WTC11 (cell line): ENCODE results near the gene MITF.

Experiments
- CREB1 ChIP-seq: sonication (generic); formaldehyde crosslinking; IDR thresholded peaks from 2 replicates; pipeline ENCODE4 v1.8.0; 2023; ENCODE audit warnings: mild to moderate bottlenecking, missing genetic modification reagents
- CREM ChIP-seq: sonication (generic); formaldehyde crosslinking; IDR thresholded peaks from 2 replicates; pipeline ENCODE4 v1.8.1; 2022; ENCODE audit warnings: mild to moderate bottlenecking, missing genetic modification reagents, moderate library complexity
- CTCF ChIP-seq: fragments of 200-600 bp; IDR thresholded peaks from 2 replicates; pipeline ENCODE4 v1.8.0; 2022; ENCODE audit warnings: antibody characterized with exemption
- ESRRA ChIP-seq: sonication (generic); formaldehyde crosslinking; IDR thresholded peaks from 2 replicates; pipeline ENCODE4 v1.8.1; 2022; ENCODE audit warnings: mild to moderate bottlenecking, missing genetic modification reagents, borderline replicate concordance
- GRHL2 ChIP-seq: fragments of 250-450 bp; sonication (Bioruptor Pico); IDR thresholded peaks from 2 replicates; pipeline ENCODE4 v1.8.0; 2022; ENCODE audit warnings: mild to moderate bottlenecking, moderate library complexity; ENCODE audit not compliant: insufficient replicate concordance, severe bottlenecking
- MAX ChIP-seq: sonication (generic); formaldehyde crosslinking; IDR thresholded peaks from 2 replicates; pipeline ENCODE4 v1.8.0; 2022; ENCODE audit warnings: mild to moderate bottlenecking, missing genetic modification reagents
- TEAD1 ChIP-seq: sonication (generic); formaldehyde crosslinking; IDR thresholded peaks from 2 replicates; pipeline ENCODE4 v1.8.0; 2022; ENCODE audit warnings: mild to moderate bottlenecking, missing genetic modification reagents
- ZNF416 ChIP-seq: fragments of 250-450 bp; sonication (Bioruptor Pico); IDR thresholded peaks from 2 replicates; pipeline ENCODE4 v1.9.0; 2021; ENCODE audit warnings: mild to moderate bottlenecking, inconsistent platforms
- TF ChIP-seq, protein P1 (sequence below): sonication (generic); formaldehyde crosslinking; IDR thresholded peaks from 2 replicates; pipeline ENCODE4 v1.8.1; 2023; ENCODE audit warnings: mild to moderate bottlenecking, missing genetic modification reagents, borderline replicate concordance
- TF ChIP-seq, protein P2 (sequence below): sonication (generic); formaldehyde crosslinking; IDR thresholded peaks from 2 replicates; pipeline ENCODE4 v1.8.0; 2022; ENCODE audit warnings: mild to moderate bottlenecking, missing genetic modification reagents

DNA sequence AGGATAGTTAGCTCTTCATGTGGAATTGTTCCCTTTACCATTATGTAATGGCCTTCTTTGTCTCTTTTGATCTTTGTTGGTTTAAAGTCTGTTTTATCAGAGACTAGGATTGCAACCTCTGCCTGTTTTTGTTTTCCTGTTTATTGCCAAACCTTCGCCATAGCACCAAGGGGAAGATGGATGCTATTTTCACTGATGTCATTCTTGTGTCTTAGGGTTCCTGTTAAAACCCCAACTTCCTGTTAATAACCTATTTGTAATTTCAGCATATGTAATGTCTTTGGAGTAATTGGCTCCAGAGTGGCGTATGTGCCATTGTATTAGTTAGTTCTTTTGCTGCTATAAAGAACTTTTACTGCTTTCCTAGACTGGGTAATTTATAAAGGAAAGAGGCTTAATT is 271.1 kb downstream of the MITF start:
- TF ChIP-seq, protein P1, sequence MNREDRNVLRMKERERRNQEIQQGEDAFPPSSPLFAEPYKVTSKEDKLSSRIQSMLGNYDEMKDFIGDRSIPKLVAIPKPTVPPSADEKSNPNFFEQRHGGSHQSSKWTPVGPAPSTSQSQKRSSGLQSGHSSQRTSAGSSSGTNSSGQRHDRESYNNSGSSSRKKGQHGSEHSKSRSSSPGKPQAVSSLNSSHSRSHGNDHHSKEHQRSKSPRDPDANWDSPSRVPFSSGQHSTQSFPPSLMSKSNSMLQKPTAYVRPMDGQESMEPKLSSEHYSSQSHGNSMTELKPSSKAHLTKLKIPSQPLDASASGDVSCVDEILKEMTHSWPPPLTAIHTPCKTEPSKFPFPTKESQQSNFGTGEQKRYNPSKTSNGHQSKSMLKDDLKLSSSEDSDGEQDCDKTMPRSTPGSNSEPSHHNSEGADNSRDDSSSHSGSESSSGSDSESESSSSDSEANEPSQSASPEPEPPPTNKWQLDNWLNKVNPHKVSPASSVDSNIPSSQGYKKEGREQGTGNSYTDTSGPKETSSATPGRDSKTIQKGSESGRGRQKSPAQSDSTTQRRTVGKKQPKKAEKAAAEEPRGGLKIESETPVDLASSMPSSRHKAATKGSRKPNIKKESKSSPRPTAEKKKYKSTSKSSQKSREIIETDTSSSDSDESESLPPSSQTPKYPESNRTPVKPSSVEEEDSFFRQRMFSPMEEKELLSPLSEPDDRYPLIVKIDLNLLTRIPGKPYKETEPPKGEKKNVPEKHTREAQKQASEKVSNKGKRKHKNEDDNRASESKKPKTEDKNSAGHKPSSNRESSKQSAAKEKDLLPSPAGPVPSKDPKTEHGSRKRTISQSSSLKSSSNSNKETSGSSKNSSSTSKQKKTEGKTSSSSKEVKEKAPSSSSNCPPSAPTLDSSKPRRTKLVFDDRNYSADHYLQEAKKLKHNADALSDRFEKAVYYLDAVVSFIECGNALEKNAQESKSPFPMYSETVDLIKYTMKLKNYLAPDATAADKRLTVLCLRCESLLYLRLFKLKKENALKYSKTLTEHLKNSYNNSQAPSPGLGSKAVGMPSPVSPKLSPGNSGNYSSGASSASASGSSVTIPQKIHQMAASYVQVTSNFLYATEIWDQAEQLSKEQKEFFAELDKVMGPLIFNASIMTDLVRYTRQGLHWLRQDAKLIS (CRISPR knock-in tag), result no peak
- no peak for TF ChIP-seq CTCF
- no peak for TF ChIP-seq TEAD1 (CRISPR knock-in tag)
- TF ChIP-seq, protein P2, sequence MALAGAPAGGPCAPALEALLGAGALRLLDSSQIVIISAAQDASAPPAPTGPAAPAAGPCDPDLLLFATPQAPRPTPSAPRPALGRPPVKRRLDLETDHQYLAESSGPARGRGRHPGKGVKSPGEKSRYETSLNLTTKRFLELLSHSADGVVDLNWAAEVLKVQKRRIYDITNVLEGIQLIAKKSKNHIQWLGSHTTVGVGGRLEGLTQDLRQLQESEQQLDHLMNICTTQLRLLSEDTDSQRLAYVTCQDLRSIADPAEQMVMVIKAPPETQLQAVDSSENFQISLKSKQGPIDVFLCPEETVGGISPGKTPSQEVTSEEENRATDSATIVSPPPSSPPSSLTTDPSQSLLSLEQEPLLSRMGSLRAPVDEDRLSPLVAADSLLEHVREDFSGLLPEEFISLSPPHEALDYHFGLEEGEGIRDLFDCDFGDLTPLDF (CRISPR knock-in tag), result no peak
- no peak for TF ChIP-seq ZNF416 (CRISPR knock-in tag)
- no peak for TF ChIP-seq MAX
- TF ChIP-seq CREB1, result no peak
- TF ChIP-seq GRHL2 (CRISPR knock-in tag), result no peak
- TF ChIP-seq ESRRA (CRISPR knock-in tag), result no peak
- no peak for TF ChIP-seq CREM (CRISPR knock-in tag)
